ENCODE data around the gene RBBP7.

DNA sequence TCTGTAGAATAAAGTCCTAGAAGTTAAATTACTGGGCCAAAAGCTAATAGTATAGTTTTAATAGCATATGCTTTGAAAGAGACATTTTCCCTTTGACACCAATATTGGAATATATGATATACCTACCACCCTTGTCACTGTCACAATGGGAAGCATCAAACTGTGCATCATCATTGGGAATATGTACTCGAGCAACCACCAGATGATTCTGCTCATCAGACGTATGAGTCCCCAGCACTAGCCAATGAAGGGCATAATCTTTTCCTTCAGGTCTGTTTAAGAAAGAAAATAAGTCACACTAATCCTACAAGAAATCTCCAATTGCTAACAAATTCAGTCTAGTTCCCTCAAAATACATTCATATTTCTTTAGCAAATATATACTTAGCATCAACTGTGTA lies 7.3 kb downstream of the RBBP7 start:
- TF ChIP-seq CTCF (IDR thresholded peaks at IDR 0.05; ENCODE audit: low read depth, low read length, poor library complexity, severe bottlenecking), result no peak
- no peak for TF ChIP-seq EZH2phosphoT487 (IDR thresholded peaks at IDR 0.05; ENCODE audit: borderline replicate concordance, low read length)

Data from DOHH2 (cell line).